ENCODE measurements around the gene XXYLT1.
A peak's percentile ranks its signal among the peaks of the same experiment; 100 is the strongest.

The XXYLT1 gene

GRCh38 chr3:195081242-195081963, 189.6 kb downstream of the XXYLT1 start (continued):
- peak; percentile 76 for TF ChIP-seq ATF2 (tag by site-specific recombination; IDR thresholded peaks at IDR 0.05; ENCODE audit: low read depth)
- peak; percentile 54; the same call in 1 of the 2 replicates for TF ChIP-seq ZBTB21 (tag by site-specific recombination; IDR thresholded peaks at IDR 0.05)
- no peak for TF ChIP-seq ZNF132 (tag by site-specific recombination; IDR thresholded peaks at IDR 0.05; ENCODE audit: borderline replicate concordance)
- no peak for TF ChIP-seq ZNF426 (tag by site-specific recombination; IDR thresholded peaks at IDR 0.05)
- TF ChIP-seq ZSCAN30 (tag by site-specific recombination; IDR thresholded peaks at IDR 0.05) = peak; percentile 48; the same call in 1 of the 2 replicates
- no peak for TF ChIP-seq ZBTB6 (tag by site-specific recombination; IDR thresholded peaks at IDR 0.05)
- TF ChIP-seq ZNF707 (tag by site-specific recombination; IDR thresholded peaks at IDR 0.05) = no peak
- TF ChIP-seq PRDM6 (tag by site-specific recombination; IDR thresholded peaks at IDR 0.05) = peak; percentile 45; the same call in 1 of the 2 replicates
- no peak for TF ChIP-seq ZNF670 (tag by site-specific recombination; IDR thresholded peaks at IDR 0.05; ENCODE audit: low read depth)

GRCh38 chr3:195080571-195081151, 190.3 kb downstream of the XXYLT1 start:
- H3K4me3 ChIP-seq (ENCODE audit: low read depth, low read length) = no peak overlapping the region
- H3K4me1 ChIP-seq (ENCODE audit: control insufficient read depth, insufficient read depth, low read length) = peaks cover 22% of the 10 kb centered on the region
- H3K27ac ChIP-seq (ENCODE audit: extremely low read depth, low read depth, low read length) = peak overlapping the region; percentile 38; the same call in 1 of the 2 replicates
- H3K9me3 ChIP-seq (ENCODE audit: control insufficient read depth, insufficient read depth, low read depth, low read length) = no peaks in the 10 kb centered on the region
- H3K36me3 ChIP-seq (ENCODE audit: control insufficient read depth in 2 of 2, insufficient read depth in 1 of 2, low read length in 2 of 2) = no peaks in the 10 kb centered on the region
- POLR2A ChIA-PET = no interaction called here
- TF ChIP-seq ZNF791 (tag by site-specific recombination; IDR thresholded peaks at IDR 0.05) = no peak
- 0 out of 2 replicates have a peak, but pooled peaks have one; percentile 14 for TF ChIP-seq ZNF18 (tag by site-specific recombination; IDR thresholded peaks at IDR 0.05)
- CTCF ChIA-PET = interaction anchor here (0.7 kb wide), 1 partner anchor 320 kb away, joined by 4 read pairs; no protein-coding TSS in a partner anchor

GRCh38 chr3:195080125-195080524, 190.8 kb downstream of the XXYLT1 start:
- H3K9me3 ChIP-seq (ENCODE audit: control insufficient read depth, insufficient read depth, low read depth, low read length) = no peaks in the 10 kb centered on the region
- ChIA-PET POLR2A (no interaction called here), CTCF (no interaction called here)
- H3K4me3 ChIP-seq (ENCODE audit: low read depth, low read length) = no peak overlapping the region
- TF ChIP-seq YY2 (tag by site-specific recombination; IDR thresholded peaks at IDR 0.05) (no peak), ZNF354C (tag by site-specific recombination; IDR thresholded peaks at IDR 0.05; ENCODE audit: borderline replicate concordance, low read depth) (no peak), ZNF530 (tag by site-specific recombination; IDR thresholded peaks at IDR 0.05; ENCODE audit: low read depth) (no peak), ZFHX2 (tag by site-specific recombination; conservative IDR thresholded peaks at IDR 0.05) (no peak), CTCF (tag by site-specific recombination; IDR thresholded peaks at IDR 0.05) (no peak)
- H3K27ac ChIP-seq (ENCODE audit: extremely low read depth, low read depth, low read length) = no peak overlapping the region
- no peaks in the 10 kb centered on the region for H3K36me3 ChIP-seq (ENCODE audit: control insufficient read depth in 2 of 2, insufficient read depth in 1 of 2, low read length in 2 of 2)
- peaks cover 22% of the 10 kb centered on the region for H3K4me1 ChIP-seq (ENCODE audit: control insufficient read depth, insufficient read depth, low read length)

All from HEK293 (cell line).